Measurements from ENCODE around the gene ELMOD3.

GRCh38 chr2:85307527-85307897 lies 47.1 kb upstream of the ELMOD3 start:
- TF ChIP-seq CTCF (IDR thresholded peaks at IDR 0.05) (no peak), ATF3 (CRISPR knock-in tag; conservative IDR thresholded peaks at IDR 0.05) (no peak), MLX (CRISPR knock-in tag; IDR thresholded peaks at IDR 0.05) (no peak), ATF2 (CRISPR knock-in tag; IDR thresholded peaks at IDR 0.05; ENCODE audit: borderline replicate concordance, low read depth) (no peak), PRDM15 (CRISPR knock-in tag; IDR thresholded peaks at IDR 0.05) (no peak), FOXK1 (CRISPR knock-in tag; IDR thresholded peaks at IDR 0.05) (no peak), E2F4 (CRISPR knock-in tag; IDR thresholded peaks at IDR 0.05; ENCODE audit: borderline replicate concordance, low read depth) (no peak)
